CD4-positive, alpha-beta T cell treated with Interleukin-15 for 4 hours (primary cell): ENCODE results near the gene GUCY1A1.

Source experiments
- DNase-seq: peaks from one replicate; pipeline ENCODE4 v3.0.0-alpha.2; 2020; ENCODE audit warnings: low spot score

Gene GUCY1A1

DNA sequence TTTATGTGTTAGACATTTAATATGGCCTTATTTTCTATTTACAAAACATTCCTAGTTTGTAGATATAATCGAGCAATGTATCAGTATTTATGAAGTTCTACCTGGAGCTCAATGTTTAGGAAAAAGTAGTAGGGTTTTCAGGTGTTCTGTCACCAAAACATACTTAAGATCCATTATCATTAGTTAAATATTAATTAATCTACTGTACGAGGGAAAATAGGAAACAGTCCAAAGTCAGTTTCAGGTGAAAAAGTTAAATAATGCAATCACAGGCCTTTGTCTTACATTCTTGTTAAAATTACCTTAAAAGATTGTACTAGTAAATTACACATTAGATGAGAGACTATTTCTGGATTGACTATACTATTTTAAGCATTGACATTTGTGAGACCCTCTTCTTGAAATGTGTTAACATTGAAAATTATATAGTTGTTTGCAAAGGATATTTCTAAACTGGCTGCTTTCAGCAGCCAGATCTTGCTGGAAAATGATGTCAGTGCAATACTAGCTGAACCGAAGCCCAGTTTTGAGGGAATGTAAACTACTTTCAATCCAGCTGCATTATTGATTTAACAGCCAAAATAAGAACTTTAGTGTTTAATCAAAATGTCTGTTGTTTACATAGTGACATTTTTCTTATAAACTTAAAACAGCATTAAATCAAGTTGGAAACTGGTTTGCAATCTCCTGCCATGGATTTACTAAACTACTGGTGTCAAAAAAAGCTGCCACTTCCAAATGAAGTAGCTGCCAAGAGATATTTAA is 111.5 kb downstream of the GUCY1A1 start:
- no peak for DNase-seq

DNA sequence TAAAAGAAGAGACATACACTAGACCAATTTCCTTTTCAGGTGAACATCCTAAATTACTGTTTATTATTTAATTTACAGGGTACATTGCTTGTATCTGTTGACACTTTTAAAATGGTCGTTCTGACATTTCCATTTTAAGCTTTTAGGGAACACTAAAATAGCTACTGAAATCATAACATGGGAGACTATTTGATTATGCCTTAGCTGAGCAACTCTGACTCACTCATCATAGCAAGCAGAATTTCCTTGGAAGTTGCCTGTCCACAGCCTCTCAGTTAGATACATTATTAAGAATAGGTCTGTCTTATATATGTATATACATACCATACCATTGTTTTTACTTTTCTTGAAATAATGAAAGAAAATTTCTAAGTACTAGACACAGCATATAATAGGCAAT is 114.1 kb downstream of the GUCY1A1 start:
- DNase-seq, result no peak

DNA sequence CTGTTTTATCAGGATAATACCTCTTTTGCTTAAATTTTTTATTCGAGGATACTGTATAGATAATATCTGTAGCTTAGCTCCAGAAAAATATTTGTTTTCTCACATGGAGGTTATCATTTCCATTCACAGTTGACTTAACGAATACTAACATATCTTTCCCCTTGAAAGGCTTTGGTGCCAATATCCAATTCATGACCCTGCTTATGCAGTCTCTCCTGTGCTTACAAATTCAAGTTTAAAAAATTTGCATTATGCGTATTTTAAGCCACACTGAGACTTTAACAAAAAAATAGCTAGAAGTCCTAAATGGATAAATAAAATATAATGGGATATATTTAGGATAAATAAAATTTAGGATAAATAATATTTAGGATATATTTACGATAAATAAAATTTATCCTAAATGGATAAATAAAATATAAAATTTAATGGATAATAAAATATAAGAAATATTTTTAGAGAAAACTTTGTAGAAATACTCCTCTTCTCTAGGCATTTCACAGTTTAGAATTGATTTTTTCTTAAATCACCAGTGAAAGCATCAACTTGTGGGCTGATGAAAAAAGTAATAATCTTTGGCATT is 114.7 kb downstream of the GUCY1A1 start:
- no peak for DNase-seq
